Left forelimb (tissue), 1 donor: ENCODE measurements around the gene CYTH4.

Source experiments
- DNase-seq: peaks from one replicate; pipeline ENCODE4 v3.0.0-alpha.2; 2018; ENCODE audit warnings: low spot score

CYTH4 gene

DNA sequence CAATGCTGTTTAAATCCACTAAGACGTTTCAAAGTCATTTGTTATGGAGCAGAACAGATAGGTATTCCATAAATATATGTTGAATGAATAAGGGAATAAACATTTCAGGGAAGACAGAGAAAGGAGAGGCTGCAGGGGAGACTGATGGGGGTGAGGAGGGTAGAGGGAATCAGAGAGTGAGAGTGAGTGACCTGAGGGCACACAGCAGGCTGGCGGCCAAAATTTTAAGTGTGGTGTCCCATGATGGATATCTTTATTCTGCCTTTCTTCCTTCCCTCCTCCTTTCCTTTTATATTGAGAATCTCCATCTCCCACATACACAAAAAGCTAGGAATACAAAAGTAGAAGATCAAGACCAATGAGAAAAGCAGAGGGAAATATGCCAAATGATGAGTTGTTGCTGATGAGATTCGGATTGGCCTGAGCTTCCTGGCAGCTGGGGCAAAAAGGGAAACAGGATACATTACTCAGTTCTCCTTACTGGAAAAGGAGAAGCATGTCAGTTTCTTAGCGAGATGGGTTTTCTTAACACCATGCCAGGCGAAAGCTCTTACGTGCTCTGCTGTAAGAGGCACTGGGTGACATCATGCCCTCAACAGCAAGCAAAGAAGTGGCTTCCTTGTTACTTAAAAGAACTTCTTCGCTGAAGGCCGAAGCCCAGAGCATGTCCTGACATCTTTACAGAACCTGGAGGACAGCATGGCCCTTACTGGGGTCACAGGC, 11.2 kb upstream of the CYTH4 start:
- DNase-seq = no peak

DNA sequence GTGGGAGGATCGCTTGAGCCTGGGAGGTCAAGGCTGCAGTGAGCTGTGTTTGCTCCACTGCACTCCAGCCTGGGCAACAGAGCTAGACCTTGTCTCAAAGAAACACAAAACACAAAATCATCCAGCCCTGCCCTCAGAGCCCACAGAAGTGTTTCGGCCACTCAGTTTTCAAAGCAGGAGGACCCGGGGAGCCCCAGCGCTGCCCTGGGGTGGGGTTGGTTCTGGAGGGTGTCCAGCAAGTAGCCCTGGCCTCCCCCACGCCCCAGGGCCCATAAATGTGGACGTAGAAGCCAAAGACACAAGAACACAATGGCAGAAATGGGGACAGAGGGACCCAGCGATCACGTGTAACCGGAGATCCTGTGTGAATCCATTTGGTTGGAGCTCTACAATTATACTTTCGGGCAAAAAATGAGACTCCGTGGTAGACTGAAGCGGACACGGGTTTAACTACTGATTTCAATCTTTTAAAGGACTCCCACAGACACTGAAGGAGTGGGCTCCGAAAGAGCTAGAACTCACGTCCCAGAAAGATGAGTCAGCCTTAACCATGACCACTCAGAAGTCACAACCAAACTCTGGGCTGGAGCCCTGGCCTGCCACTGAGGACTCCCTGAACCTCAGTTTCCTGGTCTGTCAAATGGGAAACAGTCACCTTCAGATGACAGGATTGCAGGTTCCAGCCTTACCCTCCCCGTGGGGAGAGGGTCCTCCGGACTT, 9.0 kb upstream of the CYTH4 start:
- no peak for DNase-seq

DNA sequence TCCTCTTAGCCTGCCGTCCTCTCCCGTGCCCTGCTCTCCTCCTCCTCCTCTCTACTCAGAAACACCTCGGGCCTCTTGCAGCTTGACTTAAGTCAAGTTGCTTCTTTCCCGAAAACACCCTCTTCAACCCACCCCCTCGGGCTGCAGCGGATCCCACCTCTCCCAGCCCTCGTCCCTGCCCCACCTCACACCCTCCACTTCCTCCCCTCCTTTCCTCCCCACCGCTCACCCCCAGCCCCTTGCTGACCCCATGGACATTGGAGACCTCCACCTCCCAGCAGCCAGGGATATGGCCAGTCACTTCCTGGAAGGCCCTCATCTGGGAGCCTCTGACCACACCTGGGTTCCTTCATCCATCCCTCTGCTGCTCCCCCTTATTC, 8.5 kb upstream of the CYTH4 start:
- no peak for DNase-seq

DNA sequence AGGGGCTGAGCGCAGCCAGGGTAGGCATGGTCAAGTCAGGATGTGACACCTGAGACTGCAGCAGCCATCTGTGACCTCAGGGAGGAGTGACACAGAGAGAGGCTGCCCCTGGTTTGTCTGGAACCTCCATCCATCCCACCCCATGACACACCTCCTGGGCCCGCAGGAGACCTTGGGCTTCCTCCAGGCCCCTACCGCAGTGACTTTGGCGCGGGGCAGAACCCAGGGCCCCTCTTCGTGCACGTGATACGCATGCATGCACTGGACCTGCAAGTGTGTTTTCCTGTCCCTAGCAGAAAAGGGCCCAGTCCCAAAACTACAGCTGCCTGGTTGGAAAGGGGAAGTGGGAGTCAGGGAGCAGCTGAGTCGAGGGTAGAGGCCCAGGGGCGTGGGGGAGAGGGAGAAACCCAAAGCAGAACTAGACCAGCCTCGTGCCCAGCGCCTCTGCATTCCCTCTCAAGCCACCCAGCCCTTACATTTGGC, 7.9 kb upstream of the CYTH4 start:
- DNase-seq = no peak

DNA sequence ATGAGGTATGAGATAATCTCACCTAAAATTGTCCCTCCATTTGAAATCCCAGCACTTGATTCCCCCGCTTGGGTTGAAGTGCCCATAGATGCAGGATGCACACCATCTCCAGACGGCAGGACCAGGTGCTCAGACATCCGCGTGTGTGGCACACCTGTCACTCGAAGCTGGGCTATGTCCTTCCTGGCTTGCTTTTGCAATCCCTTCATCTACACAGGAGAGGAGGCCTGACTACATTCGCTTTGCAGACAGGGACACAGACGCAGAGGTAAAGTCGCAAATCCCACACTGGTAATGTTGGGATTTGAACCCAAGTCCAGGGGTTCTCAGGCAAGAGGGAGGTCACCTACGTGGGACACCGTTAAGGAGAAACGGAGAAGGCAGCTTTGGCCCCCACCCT, 7.2 kb upstream of the CYTH4 start:
- DNase-seq = no peak

DNA sequence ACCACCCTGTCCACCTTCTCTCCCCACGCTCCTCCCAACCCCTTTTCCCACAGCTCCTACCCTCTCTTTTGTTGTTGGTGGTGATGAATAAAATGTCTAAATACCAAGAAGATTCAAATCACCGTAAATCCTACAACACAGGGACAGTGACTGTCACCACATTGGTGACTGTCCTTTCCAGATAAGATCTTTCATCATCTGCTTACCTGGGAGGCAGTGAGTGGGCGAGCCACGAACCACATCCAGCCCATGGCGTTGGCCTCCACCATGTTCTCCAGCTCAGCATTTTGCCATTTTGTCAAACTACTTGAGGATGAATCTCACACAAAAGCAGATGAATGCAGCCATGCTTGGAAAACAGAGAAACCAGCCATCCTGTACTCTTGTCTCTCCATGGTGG, 6.7 kb upstream of the CYTH4 start:
- DNase-seq = no peak

DNA sequence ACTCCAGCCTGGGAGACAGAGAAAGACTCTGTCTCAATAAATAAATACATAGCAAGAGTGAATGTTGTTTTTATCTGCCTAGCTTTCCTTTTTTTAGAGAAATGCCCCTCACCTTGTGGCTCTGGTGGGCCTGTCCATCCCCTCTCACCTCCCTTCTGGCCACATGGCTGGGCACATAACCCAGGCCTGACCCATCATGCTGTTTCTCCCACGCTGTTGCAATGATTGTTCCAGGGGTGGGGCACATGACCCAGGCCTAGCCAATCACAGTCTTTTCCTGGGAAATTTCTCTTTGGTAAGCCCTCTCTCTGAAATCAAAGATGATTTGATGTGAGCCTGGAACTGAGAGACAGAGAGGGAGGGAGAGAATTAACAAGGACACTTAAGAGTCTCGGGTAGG, 5.5 kb upstream of the CYTH4 start:
- no peak for DNase-seq

DNA sequence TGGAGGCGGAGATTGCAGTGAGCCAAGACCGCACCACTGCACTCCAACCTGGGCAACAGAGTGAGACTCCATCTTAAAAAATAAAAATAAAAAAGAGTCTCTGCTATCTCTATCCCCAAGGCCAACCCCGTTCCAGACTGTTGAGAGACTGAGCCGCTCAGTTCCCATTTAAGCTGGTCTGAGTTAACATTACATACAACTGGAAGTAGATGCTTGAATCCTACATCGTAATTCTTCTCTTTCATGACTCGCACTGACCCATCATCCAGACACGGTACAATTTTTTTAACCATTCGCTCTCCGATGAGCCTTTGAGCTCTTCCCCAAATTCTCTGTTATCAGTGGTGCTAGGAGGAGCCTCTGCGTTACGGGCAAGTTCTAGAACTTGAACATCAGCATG, 4.9 kb upstream of the CYTH4 start:
- DNase-seq = no peak

DNA sequence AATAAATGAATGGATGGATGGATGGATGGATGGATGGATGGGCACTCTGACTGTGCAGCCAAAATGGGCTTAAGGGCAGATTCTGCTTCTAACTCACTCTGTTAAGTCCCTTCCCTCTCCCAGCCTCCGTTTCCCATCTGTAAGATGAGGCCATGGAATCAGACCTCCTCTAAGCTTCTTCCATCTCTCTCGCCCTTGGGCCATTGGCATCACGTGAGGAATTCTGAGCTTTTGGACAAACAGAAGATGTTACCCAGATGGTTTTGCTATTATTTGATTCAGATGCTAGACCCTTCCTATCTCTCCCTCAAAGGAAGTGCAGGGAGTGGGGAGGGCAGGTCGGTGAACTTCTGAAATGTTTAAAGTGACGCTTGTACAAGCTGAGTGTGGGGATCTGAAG, 4.0 kb upstream of the CYTH4 start:
- DNase-seq = no peak

DNA sequence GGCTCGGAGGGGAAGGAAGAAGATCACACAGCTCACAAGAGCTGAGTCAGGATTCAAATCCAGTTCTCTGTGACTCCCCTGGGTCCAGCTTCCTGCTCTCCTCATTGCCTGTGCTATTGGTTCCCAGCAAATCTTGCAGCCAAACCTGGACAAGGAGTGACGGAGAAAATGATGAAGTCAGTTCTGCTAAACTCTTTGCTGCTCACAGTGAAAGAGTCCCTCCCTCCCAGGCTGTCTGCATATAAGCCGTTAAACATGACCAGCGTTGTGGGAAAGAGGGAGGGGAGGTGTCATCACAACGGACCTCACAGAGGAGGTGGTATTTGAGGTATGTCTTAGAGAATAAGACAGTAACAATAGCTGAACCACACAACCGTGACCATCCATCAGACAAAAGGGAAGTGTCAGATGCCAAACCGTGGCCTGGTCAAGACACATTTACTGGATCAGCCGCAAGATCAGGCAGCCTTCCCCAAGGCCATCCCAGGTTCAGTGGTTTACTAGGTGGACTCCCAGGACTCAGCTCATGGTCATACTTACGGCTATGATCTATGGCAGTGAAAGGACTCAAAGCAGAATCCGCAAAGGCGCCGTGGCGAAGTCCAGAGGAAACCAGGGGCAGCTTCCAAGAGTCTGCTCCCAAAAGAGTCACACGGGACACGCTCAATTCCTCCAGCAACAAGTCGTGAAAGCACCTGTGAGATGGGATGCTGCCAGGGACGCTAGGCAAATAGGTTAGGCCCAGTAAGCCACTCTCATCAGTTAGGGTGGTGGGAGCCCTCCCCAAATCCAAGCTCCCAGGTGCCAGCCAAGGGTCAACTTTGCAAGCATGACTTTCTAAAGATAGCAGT, 2.8 kb upstream of the CYTH4 start:
- DNase-seq = no peak

DNA sequence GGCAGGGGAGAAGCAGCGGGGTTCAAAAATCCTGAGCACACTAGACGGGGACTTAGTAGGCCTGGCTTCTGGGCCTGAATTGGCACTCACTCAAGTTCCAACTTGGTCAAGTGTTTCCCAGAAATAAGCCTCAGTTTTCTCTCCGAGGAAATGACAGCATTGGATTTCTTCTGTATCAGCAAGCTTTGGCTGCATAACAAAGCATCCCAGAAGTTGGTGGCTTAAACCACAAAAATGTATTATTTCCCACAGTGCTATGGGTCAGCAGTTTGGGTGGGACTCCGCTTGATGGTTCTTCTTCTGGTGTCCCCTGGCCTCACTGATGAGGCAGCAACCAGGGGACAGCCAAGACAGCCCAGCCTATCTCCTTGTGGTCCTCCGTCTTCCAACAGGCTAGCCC, 1.6 kb upstream of the CYTH4 start:
- no peak for DNase-seq

DNA sequence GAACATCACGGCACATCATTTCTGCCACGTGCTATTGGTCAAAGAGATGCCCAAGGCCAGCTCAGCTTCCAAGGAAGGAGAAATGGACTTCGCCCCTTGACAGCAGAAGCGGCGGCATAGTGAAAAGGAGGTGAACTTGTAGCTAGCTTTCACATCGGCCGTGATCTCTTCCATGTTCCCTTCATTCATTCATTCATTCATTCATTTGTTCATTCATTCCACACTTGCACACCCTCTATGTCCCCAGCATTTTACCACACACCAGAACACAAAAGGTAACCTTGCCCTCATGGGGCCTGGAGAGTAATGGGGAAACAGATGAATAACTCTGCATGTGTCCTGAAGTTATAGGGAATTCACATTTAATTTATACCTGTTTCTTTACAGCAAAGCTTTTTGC, 1.1 kb upstream of the CYTH4 start:
- DNase-seq = no peak

DNA sequence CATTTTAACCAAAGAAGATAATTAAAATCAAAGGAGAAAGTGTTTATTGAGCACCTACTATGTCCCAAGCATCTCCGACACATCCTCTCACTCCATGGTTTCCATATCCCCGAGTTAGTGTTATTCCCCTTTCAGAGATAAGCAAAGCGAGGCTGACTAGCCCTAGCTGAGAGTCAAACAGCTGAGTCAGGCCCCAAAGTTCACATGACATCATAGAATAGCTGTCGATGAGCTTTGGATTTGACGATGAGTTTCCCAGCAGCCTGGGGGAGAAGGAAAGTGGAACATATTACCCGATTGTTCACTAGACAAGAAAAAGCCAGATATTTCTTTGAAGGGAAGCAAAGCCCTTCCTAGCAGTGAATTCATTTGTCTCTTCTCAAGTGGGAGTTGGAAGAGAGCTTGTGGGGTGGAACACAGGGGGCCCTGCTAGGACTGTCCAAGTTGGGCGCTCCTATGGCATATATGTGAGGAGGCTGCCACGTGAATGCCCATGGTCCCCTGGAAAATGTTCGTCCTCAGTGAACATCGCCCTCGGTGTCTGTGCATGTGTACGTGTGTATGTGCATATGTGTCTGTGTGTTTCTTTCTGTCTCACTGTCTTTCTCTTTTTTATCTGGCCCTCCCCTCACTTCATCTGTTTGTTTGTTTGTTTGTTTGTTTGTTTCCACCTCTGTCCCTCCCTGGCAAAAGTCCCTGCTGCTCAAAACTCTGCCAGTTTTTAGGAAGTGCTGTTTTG, 493 bp upstream of the CYTH4 start:
- DNase-seq = no peak

DNA sequence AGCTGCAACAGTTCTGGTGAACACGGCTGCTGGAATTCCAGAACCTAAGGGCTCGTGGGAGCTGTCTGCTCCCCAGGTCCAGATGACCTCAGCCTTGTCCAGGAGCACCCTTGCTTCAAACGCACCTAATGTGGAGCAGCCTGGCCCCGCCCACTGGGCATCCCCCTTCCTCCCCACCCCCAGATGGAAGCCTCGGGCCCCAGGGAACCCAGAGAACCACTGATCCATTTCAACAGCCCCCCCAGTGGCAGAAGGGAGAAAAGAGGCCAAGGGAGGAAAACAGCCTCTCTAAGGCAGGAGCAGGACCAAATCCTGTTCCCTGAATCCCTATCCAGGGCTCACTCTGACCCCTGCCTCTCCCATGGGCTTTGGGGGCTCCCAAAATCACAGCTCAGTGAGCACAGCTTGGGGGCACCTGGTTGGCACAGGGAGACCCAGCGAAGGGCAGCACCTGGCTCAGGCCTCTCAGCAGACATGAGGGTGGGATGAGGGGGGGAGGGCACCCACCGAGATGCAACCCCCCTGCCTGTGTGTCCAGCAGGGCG, 1.2 kb downstream of the CYTH4 start:
- no peak for DNase-seq

DNA sequence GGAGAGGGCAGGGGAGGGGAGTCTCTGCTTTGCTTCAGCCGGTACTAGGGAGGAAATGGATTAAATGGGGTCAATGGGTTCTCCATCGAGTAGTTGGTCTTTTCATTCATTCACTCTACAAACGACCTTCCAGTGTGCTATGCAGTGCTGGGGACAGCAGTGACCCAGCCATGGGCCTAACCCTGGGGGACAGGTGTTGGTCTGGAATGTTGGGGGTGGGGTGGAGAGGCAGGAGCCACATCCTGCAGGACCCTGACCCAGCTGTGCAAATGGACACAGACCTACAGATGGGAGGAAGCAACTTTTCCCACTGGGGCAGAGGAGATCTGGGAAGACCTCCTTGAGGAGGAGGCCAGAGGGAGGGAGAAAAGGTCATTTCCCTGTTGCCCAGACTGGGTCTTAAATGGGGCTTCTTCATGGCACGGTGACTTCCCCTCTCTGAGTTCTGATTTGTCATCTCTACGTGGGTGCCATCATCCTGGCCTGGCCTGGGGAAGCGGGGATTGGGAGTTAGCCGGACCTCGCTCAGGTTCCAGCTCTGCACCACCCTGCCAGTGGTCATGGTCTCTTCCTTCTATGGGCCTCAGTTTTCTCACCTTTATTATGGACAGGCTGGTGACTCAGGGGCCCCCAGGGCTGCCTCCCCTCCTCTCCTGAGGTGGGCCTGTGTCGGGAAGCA, 2.0 kb downstream of the CYTH4 start:
- no peak for DNase-seq

DNA sequence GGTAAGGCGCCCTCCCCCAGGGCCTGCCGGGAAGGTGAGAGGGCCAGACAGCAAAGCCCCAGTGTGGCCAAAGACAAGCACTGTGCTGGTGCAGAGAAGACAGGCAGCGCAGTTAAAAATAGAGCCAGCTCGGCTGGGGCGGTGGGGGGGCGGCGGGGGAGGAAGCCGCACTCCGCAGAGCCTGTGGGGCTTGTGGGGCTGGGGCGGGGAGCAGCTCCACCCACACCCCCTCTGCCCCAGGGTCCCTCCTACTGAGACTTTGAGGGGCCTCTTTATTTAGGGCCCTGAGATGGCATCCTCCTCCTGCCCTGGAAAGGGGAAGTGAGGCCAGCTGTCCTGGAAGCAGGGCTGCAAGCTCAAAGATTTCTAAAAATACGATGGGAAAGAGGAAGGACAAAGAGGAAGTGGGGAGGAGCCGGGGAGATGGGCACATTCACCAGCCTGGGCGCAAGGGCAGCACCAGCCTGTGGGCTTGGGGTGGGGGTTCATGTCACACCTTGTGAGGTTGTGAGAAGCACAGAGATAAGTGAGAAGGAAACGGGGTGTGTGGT, 2.6 kb downstream of the CYTH4 start:
- no peak for DNase-seq

DNA sequence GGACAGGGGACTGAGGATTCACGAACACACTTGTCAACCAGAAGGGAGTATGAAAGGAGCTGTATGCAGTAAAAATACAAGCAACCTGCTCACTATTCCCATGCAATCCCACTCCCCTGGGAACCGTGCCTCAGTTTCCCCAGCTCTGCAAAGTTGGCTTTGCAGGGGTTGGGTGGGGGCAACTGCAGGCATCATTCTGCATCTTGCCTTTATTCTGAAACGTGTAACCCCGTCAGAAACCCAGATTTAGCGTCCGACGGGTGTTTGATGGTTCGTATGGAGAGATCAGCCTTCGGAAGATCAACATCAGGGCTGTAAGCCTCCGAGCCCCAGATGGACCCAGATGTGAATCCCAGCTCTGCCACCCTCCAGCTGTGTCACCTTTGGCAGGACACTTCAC, 3.6 kb downstream of the CYTH4 start:
- DNase-seq = no peak

DNA sequence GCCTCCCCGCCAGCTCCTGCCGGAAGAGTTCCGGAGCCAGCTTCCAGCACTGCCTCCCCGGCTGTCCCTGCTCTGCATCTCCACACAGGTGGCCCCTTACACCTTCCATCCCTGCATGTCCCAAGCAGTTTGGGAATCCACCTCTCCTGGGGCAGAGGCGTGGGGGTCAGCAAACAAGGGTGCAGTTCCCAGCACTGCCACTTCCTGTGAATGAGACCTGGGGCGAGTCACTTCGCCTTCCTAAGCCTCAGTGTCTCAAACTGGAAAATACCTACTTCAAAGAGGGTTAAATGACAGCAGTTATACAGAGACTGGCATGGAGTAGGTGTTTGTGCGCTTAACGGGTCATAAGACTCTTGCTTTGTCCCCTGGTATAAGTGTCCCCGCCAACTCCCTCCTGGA, 5.2 kb downstream of the CYTH4 start:
- DNase-seq = no peak

DNA sequence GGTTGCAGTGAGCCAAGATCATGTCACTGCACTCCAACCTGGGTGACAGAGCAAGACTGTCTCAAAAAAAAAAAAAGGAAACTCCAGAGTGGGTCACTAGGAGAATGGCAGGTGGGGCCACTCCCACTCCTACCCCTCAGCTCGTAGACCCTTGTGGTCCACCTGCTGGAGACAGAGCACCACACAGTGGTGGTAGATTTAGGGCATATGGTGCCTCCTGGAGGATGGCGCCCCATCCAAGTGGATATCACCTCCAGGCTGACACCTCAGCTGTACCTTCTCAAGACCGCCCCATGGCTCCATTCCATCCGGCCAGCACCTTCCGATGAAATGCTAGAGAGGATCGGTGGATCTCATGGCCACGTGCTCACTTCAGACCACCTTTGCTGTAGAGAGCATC, 6.2 kb downstream of the CYTH4 start:
- no peak for DNase-seq

DNA sequence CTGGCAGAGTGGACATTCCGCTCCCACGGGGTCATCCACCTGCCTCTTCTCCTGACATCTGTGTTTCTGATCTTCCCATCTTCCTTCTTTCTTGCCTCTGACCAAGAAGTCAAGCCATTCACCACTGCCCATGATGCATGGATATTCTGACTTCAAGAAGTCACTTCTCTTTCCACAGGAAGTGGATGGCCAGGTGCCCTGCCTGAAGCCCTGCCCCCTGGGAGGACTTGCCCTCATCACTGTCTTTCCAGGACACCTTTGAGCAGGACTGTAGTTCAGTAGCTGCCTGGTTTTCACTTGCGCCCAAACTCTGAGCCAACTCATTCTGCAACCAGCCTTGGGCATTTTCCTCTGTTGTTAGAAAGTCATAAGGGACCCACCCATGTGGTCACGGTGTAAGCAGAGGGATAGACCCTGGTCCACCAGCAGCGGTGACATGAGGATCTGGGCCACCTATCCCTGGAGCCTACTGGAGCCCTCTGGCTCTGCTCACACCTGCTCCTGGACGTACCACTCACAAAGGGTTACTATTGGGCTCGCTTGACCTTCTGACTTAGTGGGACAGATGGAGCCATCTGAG, 6.9 kb downstream of the CYTH4 start:
- DNase-seq = no peak

DNA sequence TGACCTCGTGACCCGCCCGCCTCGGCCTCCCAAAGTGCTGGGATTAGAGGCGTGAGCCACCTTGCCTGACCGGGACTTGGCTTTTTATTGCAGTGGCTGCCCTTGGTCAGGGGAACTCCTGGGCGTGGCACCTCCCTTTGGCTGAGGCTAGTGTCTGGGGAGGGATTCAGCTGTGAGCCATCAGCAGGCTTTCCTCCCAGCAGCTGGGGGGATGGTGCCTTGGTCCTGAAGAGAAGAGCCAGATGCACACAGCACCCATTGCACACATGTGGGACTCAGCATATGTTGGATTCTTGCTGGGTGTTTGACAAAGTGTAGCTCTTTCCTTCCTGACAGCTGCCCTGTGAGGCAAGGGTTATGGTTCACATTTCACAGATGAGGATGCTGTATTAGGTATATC, 8.4 kb downstream of the CYTH4 start:
- no peak for DNase-seq
